Common myeloid progenitor, CD34-positive (primary cell): ENCODE results near the gene PRG2.

Experiments used
- CTCF ChIA-PET: fragments of 350-600 bp; sonication (Branson Sonifier 250); formaldehyde crosslinking; loops from one replicate; lab custom pipeline; 2021; ENCODE audit warnings: antibody characterized with exemption; lab: Charles Lee
- POLR2A ChIA-PET: fragments of 350-600 bp; sonication (Branson Sonifier 250); formaldehyde crosslinking; loops from one replicate; lab custom pipeline; 2021; ENCODE audit warnings: antibody characterized with exemption; lab: Charles Lee
- DNase-seq, 3 donors: peaks; one replicate each; pipeline versions ENCODE4 v3.0.0 to v3.0.0-alpha.2; 2013
- H3K27ac ChIP-seq, 2 experiments: 1 replicate in 1 of 2; 2 replicates in 1 of 2; pipeline ENCODE4 v1.7.0; 2013; ENCODE audit warnings: inconsistent platforms in 2 of 2, low read length in 2 of 2, mild to moderate bottlenecking in 2 of 2, low read depth in 1 of 2, moderate library complexity in 1 of 2; ENCODE audit not compliant: severe bottlenecking in 2 of 2, insufficient read depth in 1 of 2, poor library complexity in 1 of 2
- H3K27me3 ChIP-seq, 5 experiments: replicated peaks in 2 of 5; 1 replicate in 3 of 5; 2 replicates in 2 of 5; pipeline versions ENCODE4 v1.6.1 to v1.7.0; 2013; ENCODE audit warnings: low read length in 4 of 5, mild to moderate bottlenecking in 2 of 5, moderate library complexity in 2 of 5, inconsistent platforms in 1 of 5; ENCODE audit not compliant: insufficient read depth in 5 of 5, control insufficient read depth in 4 of 5
- H3K36me3 ChIP-seq, 4 experiments: 1 replicate in 2 of 4; 2 replicates in 2 of 4; pipeline versions ENCODE4 v1.6.1 to v1.7.0; 2013; ENCODE audit warnings: low read length in 3 of 4, control low read depth in 1 of 4, mild to moderate bottlenecking in 1 of 4; ENCODE audit not compliant: control insufficient read depth in 4 of 4, insufficient read depth in 4 of 4
- H3K4me1 ChIP-seq, 4 experiments: 1 replicate in 3 of 4; 2 replicates in 1 of 4; pipeline versions ENCODE4 v1.6.1 to v1.7.1; 2013; ENCODE audit warnings: low read length in 3 of 4, mild to moderate bottlenecking in 3 of 4, control low read depth in 1 of 4, inconsistent platforms in 1 of 4, moderate library complexity in 1 of 4; ENCODE audit not compliant: control insufficient read depth in 4 of 4, insufficient read depth in 4 of 4; ENCODE audit errors: control extremely low read depth in 1 of 4
- H3K4me3 ChIP-seq, 7 experiments: 1 replicate in 4 of 7; 2 replicates in 3 of 7; pipeline versions ENCODE4 v1.5.1 to v1.7.0; 2013; ENCODE audit warnings: mild to moderate bottlenecking in 7 of 7, low read length in 6 of 7, moderate library complexity in 6 of 7, inconsistent platforms in 2 of 7, low read depth in 2 of 7, control low read depth in 1 of 7; ENCODE audit not compliant: insufficient read depth in 4 of 7, control insufficient read depth in 1 of 7; ENCODE audit errors: extremely low read depth in 1 of 7
- H3K9me3 ChIP-seq, 5 experiments: 1 replicate in 4 of 5; 2 replicates in 1 of 5; pipeline versions ENCODE4 v1.6.1 to v1.7.1; 2013; ENCODE audit warnings: low read length in 4 of 5, mild to moderate bottlenecking in 2 of 5, inconsistent platforms in 1 of 5, low read depth in 1 of 5, moderate library complexity in 1 of 5; ENCODE audit not compliant: control insufficient read depth in 4 of 5, insufficient read depth in 2 of 5; ENCODE audit errors: control extremely low read depth in 1 of 5
- WGBS: methylation state at CpG from one replicate; pipeline ENCODE4 v1.1.5; 2013; ENCODE audit not compliant: insufficient coverage; 5-methylcytosine and 5-hydroxymethylcytosine counted together

PRG2 gene

GRCh38 chr11:57426439-57426928 lies 36.0 kb upstream of the PRG2 start:
- CTCF ChIA-PET: interaction anchor here (0.7 to 5.5 kb wide), 8 partner anchors 10 to 115 kb away, joined by 3 to 41 read pairs (median 6); partner anchors contain the start of gene RTN4RL2
- POLR2A ChIA-PET: interaction anchor here (0.6 to 1.8 kb wide), 2 partner anchors 212 to 1151 kb away, joined by 3 to 4 read pairs; no protein-coding TSS in a partner anchor
- H3K4me1 ChIP-seq: peaks cover 13 to 57% (median 43%) of the 10 kb centered on the region in 4 experiments
- no peaks in the 10 kb centered on the region for H3K9me3 ChIP-seq
- DNase-seq: peak in 2 of 3 donors; percentile 27 to 50
- WGBS: 13% methylated on average over 15 of the region's 16 CpGs
- H3K27me3 ChIP-seq: no peaks in the 10 kb centered on the region
- H3K4me3 ChIP-seq: peak overlapping the region in 6 of 7 experiments; percentile 54 to 81 (median 71)
- H3K27ac ChIP-seq: peak overlapping the region; percentile 69 to 82
- H3K36me3 ChIP-seq: peaks cover 0 to 37% (median 6%) of the 10 kb centered on the region in 4 experiments

GRCh38 chr11:57425565-57426438 lies 35.4 kb upstream of the PRG2 start:
- ChIA-PET POLR2A (interaction anchor here (0.6 to 1.8 kb wide), 7 partner anchors 17 to 1152 kb away, joined by 3 to 6 read pairs (median 4); partner anchors contain the start of gene RTN4RL2), CTCF (interaction anchor here (0.7 to 5.5 kb wide), 14 partner anchors 10 to 215 kb away, joined by 3 to 41 read pairs (median 4); partner anchors contain the start of gene RTN4RL2)
- no peak for DNase-seq
- H3K36me3 ChIP-seq: peaks cover under 1 to 44% (median 9%) of the 10 kb centered on the region in 4 experiments
- no peaks in the 10 kb centered on the region for H3K9me3 ChIP-seq
- H3K27me3 ChIP-seq: no peaks in the 10 kb centered on the region
- H3K4me3 ChIP-seq: peak overlapping the region in 6 of 7 experiments; percentile 54 to 81 (median 71)
- 74% methylated on average over 13 of the region's 15 CpGs for WGBS
- peaks cover 13 to 50% (median 43%) of the 10 kb centered on the region in 4 experiments for H3K4me1 ChIP-seq
- H3K27ac ChIP-seq: peak overlapping the region; percentile 62 to 82

- POLR2A ChIA-PET: interaction anchor here (0.9 to 1.8 kb wide), 7 partner anchors 16 to 1153 kb away, joined by 3 to 6 read pairs (median 4); partner anchors contain the start of gene RTN4RL2
- WGBS: 15% methylated on average over 12 of the region's 15 CpGs
Observed at GRCh38 chr11:57424792-57425564, 34.5 kb upstream of the PRG2 start.

GRCh38 chr11:57424137-57424791 lies 33.8 kb upstream of the PRG2 start:
- no peaks in the 10 kb centered on the region for H3K27me3 ChIP-seq
- peaks cover 13 to 47% (median 43%) of the 10 kb centered on the region in 4 experiments for H3K4me1 ChIP-seq
- CTCF ChIA-PET: interaction anchor here (0.8 to 5.5 kb wide), 15 partner anchors 8 to 217 kb away, joined by 3 to 41 read pairs (median 4); no protein-coding TSS in a partner anchor
- POLR2A ChIA-PET: interaction anchor here (1.1 to 1.4 kb wide), 5 partner anchors 15 to 69 kb away, joined by 3 to 6 read pairs (median 4); partner anchors contain the start of gene RTN4RL2
- peak overlapping the region in 4 of 7 experiments; percentile 13 to 81 (median 67) for H3K4me3 ChIP-seq
- no peaks in the 10 kb centered on the region for H3K9me3 ChIP-seq
- no peak for DNase-seq
- 92% methylated on average over 7 of the region's 9 CpGs for WGBS
- H3K27ac ChIP-seq: peak overlapping the region; percentile 36 to 82
- H3K36me3 ChIP-seq: peaks cover 9 to 59% (median 16%) of the 10 kb centered on the region in 4 experiments

More at GRCh38 chr11:57424792-57425564, 34.5 kb upstream of the PRG2 start:
- peak overlapping the region in 4 of 7 experiments; percentile 30 to 81 (median 75) for H3K4me3 ChIP-seq
- no peaks in the 10 kb centered on the region for H3K9me3 ChIP-seq
- H3K27me3 ChIP-seq: no peaks in the 10 kb centered on the region
- peaks cover 8 to 52% (median 14%) of the 10 kb centered on the region in 4 experiments for H3K36me3 ChIP-seq
- CTCF ChIA-PET: interaction anchor here (0.7 to 5.5 kb wide), 14 partner anchors 9 to 216 kb away, joined by 3 to 41 read pairs (median 4); partner anchors contain the start of gene RTN4RL2
- peak; percentile 99 to 100 (median 100) for DNase-seq
- peaks cover 13 to 47% (median 43%) of the 10 kb centered on the region in 4 experiments for H3K4me1 ChIP-seq
- peak overlapping the region; percentile 62 to 82 for H3K27ac ChIP-seq

- CTCF ChIA-PET: interaction anchor here (1.0 to 1.5 kb wide), 2 partner anchors 29 to 72 kb away, joined by 3 read pairs; no protein-coding TSS in a partner anchor
Observed at GRCh38 chr11:57422669-57423068, 32.2 kb upstream of the PRG2 start.

GRCh38 chr11:57421805-57422204 lies 31.4 kb upstream of the PRG2 start:
- CTCF ChIA-PET: interaction anchor here (0.8 to 2.0 kb wide), 6 partner anchors 12 to 76 kb away, joined by 3 to 5 read pairs (median 4); no protein-coding TSS in a partner anchor
- Histone ChIP-seq H3K27ac (no peak overlapping the region), H3K4me1 (peaks cover 13 to 37% (median 34%) of the 10 kb centered on the region in 4 experiments), H3K4me3 (no peak overlapping the region), H3K27me3 (no peaks in the 10 kb centered on the region), H3K36me3 (peaks cover 14 to 83% (median 28%) of the 10 kb centered on the region in 4 experiments), H3K9me3 (no peaks in the 10 kb centered on the region)
- POLR2A ChIA-PET: no interaction called here
- DNase-seq: no peak

More at GRCh38 chr11:57422669-57423068, 32.2 kb upstream of the PRG2 start:
- POLR2A ChIA-PET: no interaction called here
- 100% methylated on average over 2 of the region's 4 CpGs for WGBS
- Histone ChIP-seq H3K36me3 (peaks cover 9 to 74% (median 23%) of the 10 kb centered on the region in 4 experiments), H3K27me3 (no peaks in the 10 kb centered on the region), H3K9me3 (no peaks in the 10 kb centered on the region), H3K4me3 (peak overlapping the region in 1 of 7 experiments; percentile 32), H3K4me1 (peaks cover 13 to 45% (median 42%) of the 10 kb centered on the region in 4 experiments), H3K27ac (peak overlapping the region in 1 of 2 experiments; percentile 27)
- DNase-seq: no peak
